GM03348 (cell line): ENCODE measurements around the gene COX7B2.
A peak's percentile ranks its signal among the peaks of the same experiment; 100 is the strongest.

ENCODE experiments used
- DNase-seq: peaks from one replicate; pipeline ENCODE4 v3.0.0; 2012; ENCODE audit warnings: low spot score

Gene COX7B2

DNA sequence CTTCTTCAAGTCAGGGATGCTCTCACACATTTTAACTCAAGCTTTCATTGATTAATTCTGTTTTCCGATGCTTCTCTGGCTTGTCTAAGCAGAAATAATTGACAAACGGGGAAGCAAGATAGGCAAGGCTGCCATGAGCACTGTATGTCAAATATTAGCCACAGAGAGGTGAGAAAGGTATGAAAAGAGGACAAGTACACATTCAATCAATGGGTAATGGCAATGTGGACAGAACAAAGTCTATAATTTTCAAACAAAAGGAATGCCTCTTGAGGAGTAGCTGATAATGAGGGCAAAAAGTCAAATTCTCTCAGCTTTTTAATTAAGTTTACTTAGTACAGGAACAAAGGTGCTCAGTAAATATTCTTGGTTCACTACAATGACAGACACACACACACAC lies 19.6 kb downstream of the COX7B2 start:
- no peak for DNase-seq

DNA sequence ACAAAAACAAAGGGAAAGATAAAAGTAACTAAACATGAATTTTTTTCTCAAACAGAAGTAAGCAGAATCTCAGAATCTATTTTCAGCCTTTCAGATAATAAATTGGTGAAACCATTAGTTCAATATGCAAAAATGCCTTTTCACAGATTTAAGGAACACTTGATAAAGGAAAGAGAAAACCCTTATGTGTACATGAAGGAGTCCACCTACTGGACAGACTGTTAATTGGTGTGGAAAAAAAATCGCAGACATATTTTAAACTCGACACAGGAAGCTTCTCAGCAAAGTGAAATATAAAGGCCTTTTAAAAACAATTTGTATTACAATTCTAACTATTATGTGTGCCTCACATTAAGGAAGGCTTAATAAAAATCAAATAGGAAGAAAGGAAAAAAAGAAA lies 22.3 kb downstream of the COX7B2 start:
- DNase-seq, result peak; percentile 19

DNA sequence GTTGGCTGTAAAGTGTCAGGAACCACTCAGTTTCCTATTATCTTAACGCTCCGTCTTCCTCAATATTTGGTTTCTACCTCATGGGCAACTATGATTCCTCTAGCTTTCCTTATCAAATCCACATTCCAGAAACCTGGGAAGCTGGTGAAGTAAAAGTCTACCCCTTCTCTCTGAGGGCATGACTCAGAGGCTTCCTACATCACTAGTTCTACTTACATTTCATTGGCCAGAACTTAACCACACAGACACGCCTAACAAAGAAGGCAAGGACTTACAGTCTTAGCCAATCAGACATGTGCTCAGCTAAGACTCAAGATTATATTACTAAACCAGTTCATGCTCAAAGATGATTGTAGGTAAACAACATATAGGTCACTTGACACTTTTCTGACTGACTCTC lies 30.4 kb downstream of the COX7B2 start:
- no peak for DNase-seq

DNA sequence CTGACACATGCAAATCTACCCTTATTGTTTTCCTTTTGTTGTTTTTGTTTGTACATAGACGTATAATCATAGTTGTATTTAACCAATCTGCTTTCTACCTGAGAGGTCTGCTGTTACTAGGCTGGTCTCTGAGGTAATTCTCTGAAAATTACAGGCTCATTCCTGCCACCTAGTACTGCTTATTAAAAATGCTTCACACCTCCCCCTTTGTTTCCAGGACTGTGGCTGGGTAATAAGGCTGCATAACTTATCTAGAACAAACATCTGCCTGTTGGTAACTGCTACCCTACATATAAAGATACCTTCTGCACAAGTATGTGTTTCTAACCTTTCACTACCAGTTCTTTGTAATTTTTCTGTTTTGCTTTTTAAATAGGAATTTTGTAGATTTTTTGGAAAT lies 34.2 kb downstream of the COX7B2 start:
- no peak for DNase-seq

DNA sequence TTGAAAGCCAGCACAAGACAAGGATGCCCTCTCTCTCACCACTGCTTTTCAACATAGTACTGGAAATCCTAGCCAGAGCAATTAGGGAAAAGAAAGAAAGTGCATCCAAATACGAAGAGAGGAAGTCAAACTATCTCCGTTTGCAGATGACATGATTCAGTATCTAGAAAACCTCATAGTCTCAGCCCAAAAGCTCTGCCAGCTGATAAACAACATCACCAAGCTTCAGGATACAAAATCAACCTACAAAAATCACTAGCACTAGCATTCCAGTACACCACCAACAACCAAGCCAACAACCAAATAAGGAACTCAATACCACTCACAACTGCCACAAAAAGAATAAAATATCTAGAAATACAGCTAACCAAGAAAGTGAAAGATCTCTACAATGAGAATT lies 38.6 kb downstream of the COX7B2 start:
- no peak for DNase-seq

DNA sequence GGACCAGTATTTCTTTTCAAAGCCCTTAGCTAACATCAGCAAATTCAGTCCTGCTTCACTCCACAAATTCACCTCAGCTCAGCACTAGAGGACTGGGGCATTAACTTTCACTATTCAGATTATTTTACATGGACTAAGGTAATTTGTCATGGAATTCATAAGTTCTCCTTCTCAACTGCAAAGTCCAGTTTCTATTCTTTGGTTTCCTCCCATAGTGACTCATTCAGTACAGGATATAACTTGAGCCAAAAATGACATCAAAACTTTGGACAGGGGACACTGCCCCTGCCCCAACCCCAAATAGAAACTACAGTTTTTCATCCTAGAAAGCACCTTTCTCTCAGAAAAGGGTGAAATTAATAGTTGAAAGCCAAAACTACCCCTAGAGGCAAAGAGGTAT lies 52.7 kb downstream of the COX7B2 start:
- DNase-seq, result no peak

DNA sequence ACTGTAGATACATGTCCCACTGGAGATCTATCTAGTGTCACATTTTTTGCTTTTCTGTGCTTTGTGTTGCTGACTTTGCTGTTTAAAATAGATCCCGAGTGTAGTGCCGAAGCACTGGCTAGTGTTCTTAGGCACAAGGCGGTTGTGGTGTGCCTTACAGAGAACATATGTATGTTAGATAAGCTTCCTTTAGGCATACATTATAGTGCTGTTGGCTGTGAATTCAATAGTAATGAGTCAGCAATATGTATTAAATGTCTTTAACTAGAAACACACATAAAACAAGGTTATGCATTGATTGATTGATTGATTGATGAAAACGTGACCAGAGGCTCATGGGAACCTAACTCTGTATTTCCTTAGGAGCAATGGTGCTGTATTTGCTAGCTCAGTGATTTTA lies 56.2 kb downstream of the COX7B2 start:
- DNase-seq, result no peak

DNA sequence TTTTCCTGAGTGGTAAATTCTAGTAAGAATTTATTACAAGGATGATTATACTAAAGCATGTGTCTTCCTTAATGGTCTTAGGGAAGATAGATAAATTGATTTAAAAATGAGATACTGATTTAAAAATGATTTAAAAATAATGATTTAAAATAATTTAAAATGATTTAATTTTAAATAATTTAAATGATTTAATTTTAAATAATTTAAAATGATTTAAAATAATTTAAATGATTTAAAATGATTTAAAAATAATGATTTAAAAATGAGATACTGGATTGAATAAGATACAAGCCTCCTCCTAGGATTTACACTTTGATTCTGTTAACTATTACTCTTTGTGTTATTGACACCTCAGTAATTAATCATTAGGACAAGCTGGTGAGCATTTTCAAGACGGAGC lies 59.0 kb downstream of the COX7B2 start:
- DNase-seq, result no peak

DNA sequence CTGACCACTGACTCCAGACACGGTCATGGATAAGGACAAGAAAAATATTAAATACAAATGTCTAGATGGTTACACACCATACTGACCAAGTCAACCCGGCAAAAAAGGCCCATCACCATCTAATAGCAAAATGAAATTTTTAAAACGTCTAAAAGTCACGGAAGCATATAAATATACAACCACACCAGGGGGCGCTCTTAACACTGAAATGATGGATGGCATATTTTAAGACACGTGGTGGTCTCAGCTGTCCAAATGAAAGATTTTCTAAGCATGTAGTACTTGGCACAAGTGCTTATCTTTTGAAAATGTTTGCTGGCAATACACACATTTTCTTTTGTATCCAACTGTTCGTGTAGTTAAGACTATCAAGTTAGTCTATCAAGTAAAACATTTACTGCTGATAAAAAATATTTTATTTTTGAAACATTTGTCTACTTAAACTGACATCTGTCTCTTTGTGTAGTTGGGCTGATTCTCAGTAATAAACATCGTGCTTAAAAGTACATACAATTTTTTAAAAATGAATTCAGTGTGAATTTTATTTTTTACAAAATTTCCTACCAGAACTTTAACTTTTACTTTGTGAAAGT lies 64.6 kb downstream of the COX7B2 start:
- DNase-seq, result peak; percentile 11

DNA sequence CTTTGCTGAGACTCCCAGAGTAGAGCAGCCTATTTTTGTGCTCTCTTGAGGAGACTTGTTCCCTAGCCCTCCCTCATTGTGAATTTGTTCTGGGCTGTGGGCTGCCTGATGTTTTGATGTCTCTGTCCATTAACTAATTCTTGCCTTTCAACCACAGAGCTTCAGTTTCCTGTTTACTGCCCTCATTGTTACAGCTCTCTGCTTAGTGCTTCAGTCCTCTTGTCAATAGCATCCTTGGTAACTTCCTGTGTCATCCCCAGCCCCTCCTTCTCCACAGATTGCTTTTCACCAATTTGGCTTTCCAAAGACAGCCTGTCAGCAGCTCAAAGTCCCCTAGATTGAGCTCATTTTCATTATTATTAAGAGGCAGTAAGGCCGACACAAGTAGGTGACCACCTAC lies 69.9 kb downstream of the COX7B2 start:
- no peak for DNase-seq

DNA sequence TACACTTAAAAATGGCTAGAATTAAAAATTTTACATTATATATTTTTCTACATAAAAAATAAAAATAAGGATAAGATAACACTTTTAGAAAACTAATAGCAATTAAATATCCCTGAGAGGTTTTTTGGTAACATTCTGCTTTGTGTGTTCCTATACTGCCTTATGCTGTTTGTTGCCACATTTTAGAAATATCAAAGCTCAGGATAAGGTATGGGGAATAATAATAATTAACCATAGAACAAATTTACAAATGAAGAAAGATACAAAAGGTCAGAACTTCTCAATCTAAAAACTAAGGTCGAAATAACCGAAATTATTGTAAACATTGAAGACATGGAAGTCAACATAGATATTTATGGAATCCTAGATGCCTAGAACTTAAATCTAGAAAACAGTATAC lies 71.4 kb downstream of the COX7B2 start:
- DNase-seq, result no peak

DNA sequence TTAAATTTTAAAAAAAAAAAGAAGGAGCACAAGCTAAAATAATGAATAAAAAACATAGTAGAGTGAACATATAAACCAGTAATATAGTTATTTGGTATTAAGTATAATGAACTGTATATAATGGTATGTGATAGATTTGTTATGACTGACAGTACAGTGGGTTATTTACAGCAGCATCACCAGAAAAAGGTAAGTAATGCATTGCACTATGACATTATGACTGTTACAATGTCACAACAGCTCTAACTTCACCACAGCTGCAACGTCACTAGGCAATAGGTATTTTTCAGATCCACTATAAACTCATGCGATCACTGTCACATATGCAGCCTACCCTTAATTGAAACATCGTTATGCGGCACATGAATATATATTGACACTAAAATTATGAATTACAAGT lies 72.5 kb downstream of the COX7B2 start:
- no peak for DNase-seq

DNA sequence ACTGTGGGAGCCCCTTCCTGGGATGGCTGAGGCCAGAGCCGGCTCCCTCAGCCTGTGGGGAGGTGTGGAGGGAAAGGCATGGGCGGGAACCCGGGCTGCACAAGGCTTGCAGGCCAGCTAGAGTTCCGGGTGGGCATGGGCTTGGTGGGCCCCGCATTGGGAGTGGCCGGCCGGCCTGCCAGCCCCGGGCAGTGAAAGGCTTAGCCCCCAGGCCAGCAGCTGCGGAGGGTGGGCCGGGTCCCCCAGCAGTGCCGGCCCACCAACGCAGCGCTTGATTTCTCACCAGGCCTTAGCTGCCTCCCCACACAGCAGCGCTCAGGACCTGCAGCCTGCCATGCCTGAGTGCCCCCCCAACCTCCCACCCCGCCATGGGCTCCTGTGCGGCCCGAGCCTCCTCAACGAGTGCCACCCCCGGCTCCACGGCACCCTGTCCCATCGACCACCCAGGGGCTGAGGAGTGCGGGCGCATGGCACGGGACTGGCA lies 78.0 kb downstream of the COX7B2 start:
- no peak for DNase-seq

DNA sequence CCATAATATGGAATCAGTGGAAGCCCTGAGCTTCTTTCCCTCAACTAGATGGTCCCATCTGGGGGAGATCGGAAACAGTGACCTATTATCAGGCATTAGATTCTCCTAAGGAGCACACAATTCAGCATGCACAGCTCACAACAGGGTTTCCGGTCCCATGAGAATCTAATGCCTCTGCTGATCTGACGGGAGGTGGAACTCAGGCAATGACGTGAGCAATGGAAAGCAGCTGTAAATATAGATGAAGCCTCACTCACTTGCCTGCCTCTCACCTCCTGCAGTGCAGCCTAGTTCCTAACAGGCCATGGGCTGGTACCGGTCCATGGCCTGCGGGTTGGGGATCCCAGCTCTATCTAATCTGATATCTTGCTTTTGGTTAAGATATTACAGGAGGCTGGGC lies 88.9 kb downstream of the COX7B2 start:
- DNase-seq, result no peak

DNA sequence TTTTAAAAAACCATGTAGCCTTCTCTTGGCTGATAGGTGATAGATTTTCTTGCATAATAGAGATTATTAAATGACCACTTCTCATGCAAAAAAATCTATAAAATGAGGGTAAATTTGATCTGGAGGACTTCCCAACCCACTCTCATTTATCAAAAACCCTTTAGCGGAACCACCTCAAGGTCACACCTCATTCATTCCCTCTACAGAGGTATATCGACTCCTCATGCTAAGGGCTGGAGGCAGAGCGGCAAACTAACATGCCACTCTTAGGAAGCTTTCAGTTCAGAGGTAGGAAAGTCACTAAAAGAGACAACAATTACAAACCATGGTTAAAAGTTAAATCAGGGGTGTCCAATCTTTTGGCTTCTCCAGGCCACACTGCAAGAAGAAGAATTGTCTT lies 90.0 kb downstream of the COX7B2 start:
- no peak for DNase-seq

DNA sequence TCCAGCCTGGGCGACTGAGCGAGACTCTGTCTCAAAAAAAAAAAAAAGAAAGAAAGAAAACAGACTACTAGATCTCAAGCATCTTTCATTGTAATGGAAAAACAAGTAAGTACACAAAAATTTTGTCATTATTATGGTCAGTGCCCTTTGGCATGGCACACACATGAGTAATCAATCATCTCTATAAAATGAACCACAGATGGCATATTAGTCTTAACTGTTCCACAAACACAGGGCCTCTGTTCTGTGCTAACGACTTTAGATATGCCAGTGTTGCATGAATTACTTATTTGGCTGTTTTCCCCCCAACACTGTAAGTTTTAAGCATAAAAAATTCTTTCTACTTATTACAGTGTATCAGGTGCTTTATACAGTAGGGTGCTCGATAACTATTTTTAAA lies 90.4 kb downstream of the COX7B2 start:
- no peak for DNase-seq

DNA sequence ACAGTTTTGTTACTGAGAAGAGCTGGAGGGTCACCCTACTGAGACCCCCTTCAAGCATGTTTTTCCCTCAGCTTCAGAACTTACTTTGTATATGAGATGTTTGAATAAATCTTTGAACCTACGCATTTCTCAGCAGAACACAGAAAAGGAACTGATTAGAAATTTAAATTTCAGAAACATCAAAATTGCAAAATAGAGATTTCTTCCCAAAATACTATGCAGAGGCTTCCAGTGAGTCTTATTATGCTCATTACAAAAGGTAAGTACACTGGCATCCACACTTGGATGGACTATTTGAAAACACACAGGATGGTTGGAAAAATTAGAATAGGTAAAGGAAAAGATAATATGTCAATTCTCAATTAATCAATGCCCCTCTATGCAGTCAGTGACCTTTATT lies 91.2 kb downstream of the COX7B2 start:
- DNase-seq, result no peak

DNA sequence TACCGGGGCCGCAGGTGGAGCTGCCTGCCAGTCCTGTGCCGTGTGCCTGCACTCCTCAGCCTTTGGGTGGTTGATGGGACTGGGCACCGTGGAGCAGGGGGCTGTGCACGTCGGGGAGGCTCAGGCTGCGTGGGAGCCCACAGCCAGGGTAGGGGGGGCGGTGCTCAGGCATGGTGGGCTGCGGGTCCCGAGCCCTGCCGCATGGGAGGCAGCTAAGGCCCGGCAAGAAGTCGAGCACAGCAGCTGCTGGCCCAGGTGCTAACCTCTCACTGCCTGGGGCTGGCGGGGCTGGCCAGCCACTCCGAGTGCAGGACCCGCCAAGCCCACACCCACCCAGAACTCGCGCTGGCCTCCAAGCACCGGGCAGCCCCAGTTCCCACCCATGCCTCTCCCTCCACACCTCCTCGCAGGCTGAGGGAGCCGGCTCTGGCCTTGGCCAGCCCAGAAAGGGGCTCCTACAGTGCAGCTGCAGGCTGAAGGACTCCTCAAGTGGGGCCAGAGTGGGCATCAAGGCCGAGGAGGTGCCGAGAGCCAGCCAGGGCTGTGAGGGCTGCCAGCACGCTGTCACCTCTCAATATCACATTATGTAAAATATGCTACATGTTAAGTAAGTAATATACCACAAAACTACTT lies 104.1 kb downstream of the COX7B2 start:
- no peak for DNase-seq

DNA sequence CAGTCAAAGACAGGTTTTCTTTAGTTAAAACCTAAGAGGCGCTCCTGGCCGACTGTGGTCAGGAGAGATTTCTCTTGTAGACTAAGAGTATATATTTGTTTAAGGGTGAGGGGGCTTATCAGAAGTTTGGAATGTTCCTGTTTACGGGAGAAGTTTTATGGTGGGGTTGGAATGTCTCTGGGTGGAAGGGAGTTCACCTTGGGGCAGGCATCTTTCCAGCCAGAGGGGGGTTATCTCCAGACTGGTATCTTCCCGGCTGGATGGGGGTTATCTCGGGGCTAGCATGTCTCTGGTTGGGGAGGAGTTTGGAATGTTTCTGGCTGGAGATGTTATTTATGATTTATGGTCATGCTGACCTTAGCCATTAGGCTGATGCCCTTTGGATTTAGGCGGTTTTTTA lies 116.0 kb downstream of the COX7B2 start:
- DNase-seq, result no peak

DNA sequence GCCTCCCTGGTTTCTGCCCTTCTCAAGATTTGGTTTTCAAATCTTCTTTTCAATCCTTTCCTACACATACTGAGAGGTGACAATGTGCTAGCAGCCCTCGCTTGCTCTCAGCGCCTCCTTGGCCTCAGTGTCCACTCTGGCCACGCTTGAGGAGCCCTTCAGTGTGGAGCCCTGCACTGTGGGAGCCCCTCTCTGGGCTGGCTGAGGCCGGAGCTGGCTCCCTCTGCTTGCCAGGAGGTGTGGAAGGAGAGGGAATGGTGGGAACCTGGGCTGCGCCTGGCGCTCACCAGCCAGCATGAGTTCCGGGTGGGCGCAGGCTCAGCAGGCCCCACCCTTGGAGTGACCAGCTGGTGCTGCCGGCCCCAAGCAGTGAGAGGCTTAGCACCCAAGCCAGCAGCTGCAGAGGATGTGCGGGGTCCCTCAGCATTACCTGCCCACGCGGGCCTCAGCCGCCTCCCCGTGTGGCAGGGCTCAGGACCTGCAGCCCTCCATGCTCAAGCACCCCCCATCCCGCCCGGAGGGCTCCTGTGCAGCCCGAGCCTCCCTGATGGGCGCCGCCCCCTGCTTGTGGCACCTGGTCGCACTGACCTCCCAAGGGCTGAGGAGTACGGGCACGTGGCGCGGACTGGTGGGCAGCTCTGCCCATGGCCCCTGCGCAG lies 127.5 kb downstream of the COX7B2 start:
- no peak for DNase-seq

DNA sequence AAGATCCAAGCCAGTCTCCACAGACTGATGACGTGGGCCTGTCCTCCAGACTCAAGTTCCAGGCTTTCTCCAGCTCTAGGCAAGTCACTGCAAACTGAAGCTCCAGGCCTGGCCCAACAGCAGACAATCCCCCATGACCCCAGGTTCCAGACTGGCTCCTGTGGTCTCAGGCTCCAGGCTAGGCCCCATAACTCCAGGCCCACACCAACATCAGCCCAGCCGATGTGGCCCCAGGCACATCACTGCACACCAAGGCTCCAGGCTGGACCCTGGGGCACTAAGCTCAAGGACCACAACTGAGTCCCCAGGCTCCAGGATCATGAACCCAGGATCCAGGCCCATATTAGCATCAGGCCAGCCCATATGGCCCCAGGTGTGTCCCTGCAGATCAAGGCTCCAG lies 143.6 kb downstream of the COX7B2 start:
- no peak for DNase-seq

DNA sequence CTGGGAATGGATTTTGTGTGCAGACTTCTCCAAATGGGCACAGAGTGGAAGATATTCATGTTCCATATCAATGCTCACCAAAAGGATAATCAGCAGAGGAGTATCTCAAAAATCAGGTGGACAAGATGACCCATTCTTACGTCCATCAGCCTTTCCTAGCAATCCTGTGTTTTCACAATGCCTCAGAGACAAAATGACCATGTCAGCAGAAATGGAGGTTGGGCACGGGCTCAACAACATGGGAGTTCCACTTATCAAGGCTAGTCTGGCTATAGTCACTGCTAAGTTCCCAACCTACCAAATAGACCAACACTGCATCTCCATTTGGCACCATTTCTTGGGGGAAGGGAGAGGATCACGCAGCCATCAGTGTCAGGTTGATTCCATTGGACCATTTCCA lies 179.0 kb downstream of the COX7B2 start:
- no peak for DNase-seq

DNA sequence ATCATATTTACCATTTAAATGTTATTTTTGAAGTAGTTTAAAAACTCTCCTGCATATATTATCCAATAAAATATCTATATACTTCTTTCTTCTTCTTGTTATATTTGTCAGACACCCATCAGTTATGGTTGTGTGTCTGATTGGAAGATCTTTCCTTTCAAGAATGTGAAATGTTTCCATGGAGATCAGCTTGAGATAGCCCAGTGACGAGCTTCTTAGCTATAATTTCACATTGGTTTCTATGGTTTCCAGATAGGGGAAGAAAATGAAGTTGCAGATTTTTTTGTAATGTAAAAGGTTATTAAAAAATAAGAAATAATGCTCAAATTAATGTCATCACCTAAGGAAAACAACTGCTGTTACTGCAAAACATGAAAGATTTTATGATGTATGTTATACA lies 189.0 kb downstream of the COX7B2 start:
- no peak for DNase-seq

DNA sequence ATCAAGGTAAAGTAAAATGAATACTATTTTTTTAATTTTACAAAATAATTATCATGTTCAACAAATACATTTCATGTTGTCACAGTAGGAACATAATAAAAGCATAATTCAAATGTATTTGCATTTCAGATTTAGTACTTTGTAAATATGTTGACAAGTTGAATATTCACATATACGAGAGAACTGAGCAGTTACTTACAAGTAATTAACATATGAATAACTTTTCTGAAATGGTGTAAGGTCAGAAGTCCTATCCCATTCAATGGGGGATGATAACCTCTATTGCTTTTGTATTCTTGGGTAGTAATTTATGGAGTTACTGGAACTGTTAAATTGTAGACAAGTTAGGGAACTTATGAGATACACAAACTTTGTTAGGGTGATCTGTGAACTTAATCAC lies 191.1 kb downstream of the COX7B2 start:
- DNase-seq, result no peak
